Renal cortex interstitium (tissue), 11 donors: ENCODE results near the gene ECT2L. TPM values are rescaled to one million over a fixed set of nuclear protein-coding genes. Genes with fewer than 3 reads are reported as not detected.
"Not testable (repeated sequence)": the region's sequence is repeated elsewhere in the genome, so short reads cannot be mapped to it uniquely, and the experiment has no call there.

ENCODE experiments used
- DNase-seq, 11 donors: peaks; one replicate each; pipeline ENCODE4 v3.0.0-alpha.2; 2013; ENCODE audit warnings: low read depth in 9 of 11, low spot score in 4 of 11; ENCODE audit errors: extremely low read depth in 1 of 11
- polyA plus RNA-seq, 3 donors: library from polyadenylated mRNA; unstranded; fragments of 120-200 nt; gene quantifications; one replicate each; pipeline ENCODE4 v1.2.1, GENCODE V29; 2013; ENCODE audit not compliant: insufficient read length in 3 of 3

ECT2L gene
- polyA plus RNA-seq, 3 donors = 0.20 to 0.42 (median 0.36) TPM

GRCh38 chr6:138897031-138897430 lies 101.1 kb downstream of the ECT2L start:
- no peak for DNase-seq

- no peak for DNase-seq
Observed at GRCh38 chr6:138907167-138907566, 111.3 kb downstream of the ECT2L start.

- DNase-seq = no peak
Observed at GRCh38 chr6:138909511-138909910, 113.6 kb downstream of the ECT2L start.

GRCh38 chr6:138909975-138910374 lies 114.1 kb downstream of the ECT2L start:
- no peak for DNase-seq

- DNase-seq = no peak
Observed at GRCh38 chr6:138912308-138912707, 116.4 kb downstream of the ECT2L start.

GRCh38 chr6:138914701-138915100 lies 118.8 kb downstream of the ECT2L start:
- no peak for DNase-seq

GRCh38 chr6:138920906-138921305 lies 125.0 kb downstream of the ECT2L start:
- peak in 1 of 11 donors; percentile 3 for DNase-seq

- no peak for DNase-seq
Observed at GRCh38 chr6:138923561-138923960, 127.7 kb downstream of the ECT2L start.

- no peak for DNase-seq
Observed at GRCh38 chr6:138925806-138926205, 129.9 kb downstream of the ECT2L start.

GRCh38 chr6:138926579-138926978 lies 130.7 kb downstream of the ECT2L start:
- no peak for DNase-seq

- DNase-seq = no peak
Observed at GRCh38 chr6:138931660-138932059, 135.8 kb downstream of the ECT2L start.

GRCh38 chr6:138936873-138937272 lies 141.0 kb downstream of the ECT2L start:
- DNase-seq = not testable (repeated sequence)

GRCh38 chr6:138943089-138943625 lies 147.3 kb downstream of the ECT2L start:
- DNase-seq = no peak

GRCh38 chr6:138944412-138944811 lies 148.5 kb downstream of the ECT2L start:
- DNase-seq = no peak

GRCh38 chr6:138945354-138945753 lies 149.5 kb downstream of the ECT2L start:
- no peak for DNase-seq

GRCh38 chr6:138948004-138948403 lies 152.1 kb downstream of the ECT2L start:
- no peak for DNase-seq

- DNase-seq = no peak
Observed at GRCh38 chr6:138948546-138949179, 152.8 kb downstream of the ECT2L start.

- no peak for DNase-seq
Observed at GRCh38 chr6:138953451-138953850, 157.6 kb downstream of the ECT2L start.
